ENCODE data around the gene CARMIL1.

CARMIL1 gene

DNA sequence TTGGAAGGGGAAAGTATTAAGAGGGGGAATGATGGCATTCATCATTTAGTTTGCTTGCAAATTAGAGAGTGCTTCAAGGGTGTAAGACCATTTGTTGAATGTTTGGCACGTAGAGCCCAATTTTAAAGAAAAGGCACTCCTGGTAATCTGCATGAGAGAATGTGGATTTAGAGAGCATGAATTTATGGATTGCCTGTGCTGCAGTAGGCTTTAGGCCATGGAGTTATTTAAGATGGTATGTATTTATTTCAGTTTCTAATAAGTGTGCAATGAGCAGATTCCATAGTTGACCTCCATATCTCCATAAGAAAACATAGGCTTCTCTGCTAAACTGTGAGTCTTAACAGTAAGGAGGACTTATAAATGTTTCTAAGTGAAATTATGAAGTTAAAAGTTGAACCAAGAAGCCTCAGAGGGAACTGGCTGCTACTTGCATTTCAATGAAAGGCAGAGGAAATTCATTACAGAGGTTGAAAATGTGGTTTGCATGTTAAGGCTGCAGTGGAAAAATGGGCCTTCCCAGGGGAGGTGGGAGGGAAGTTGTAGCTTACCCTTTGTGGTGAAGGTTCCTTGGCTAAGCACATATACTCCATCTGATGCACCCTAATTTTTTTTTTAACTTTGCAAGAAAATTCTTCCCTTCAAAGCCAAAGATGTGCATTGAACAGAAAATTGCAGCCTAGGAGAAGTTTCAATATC is 134.2 kb downstream of the CARMIL1 start:
- Histone ChIP-seq H3K36me3 (replicated peaks) (no peaks in the 10 kb centered on the region), H3K9me3 (no peaks in the 10 kb centered on the region), H3K4me3 (no peak overlapping the region), H3K4me1 (peaks cover 58% of the 10 kb centered on the region), H3K27me3 (ENCODE audit: low read depth) (no peaks in the 10 kb centered on the region)
- DNase-seq (ENCODE audit: low spot score in 2 of 2), result peak; percentile 58 to 64
- in situ Hi-C loops (cut with MboI; ENCODE audit: low sequenced_read_pairs), result no loop called here

DNA sequence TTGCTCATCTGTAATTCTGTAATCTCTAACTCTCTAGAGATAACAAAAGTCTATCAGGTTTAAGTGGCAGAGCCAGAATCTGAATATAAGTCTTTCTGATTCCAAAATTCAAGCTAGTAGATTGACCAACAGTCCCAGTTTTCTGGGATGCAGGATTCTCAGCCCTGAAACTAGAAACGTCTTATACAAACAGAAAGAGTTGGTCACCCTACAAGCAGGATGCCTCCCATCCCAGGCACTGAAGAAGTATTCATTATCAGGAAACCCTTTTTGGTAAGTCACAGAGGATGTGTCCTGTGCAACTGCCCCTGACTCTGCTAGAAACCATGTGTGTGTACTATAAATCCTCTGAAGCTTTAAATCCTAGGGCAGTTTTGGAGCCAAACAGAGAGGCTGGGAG is 135.0 kb downstream of the CARMIL1 start:
- in situ Hi-C loops (cut with MboI; ENCODE audit: low sequenced_read_pairs), result no loop called here
- H3K4me1 ChIP-seq, result peaks cover 62% of the 10 kb centered on the region
- DNase-seq (ENCODE audit: low spot score in 2 of 2), result no peak

DNA sequence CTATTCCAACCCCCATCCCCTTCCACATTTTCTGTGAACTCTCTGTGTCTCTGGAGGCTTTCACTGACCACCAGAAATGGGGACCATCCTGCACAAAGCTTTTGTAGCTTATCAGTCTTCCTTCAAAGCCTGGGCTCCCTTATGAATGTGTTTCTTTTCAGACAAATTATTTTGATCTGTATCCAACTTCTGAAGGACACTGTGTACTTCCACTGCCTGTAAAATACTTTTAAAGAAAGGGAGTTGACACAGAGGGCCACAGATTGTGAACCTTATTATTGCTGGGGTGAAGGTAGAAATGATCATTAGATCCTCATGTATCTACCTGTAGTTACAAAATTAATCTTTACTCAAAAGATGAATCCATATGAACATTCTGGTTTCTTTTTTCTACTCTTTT is 135.6 kb downstream of the CARMIL1 start:
- Histone ChIP-seq H3K27me3 (ENCODE audit: low read depth) (no peaks in the 10 kb centered on the region), H3K4me1 (peaks cover 62% of the 10 kb centered on the region), H3K9me3 (no peaks in the 10 kb centered on the region), H3K4me3 (no peak overlapping the region), H3K36me3 (replicated peaks) (no peaks in the 10 kb centered on the region)
- DNase-seq (ENCODE audit: low spot score in 2 of 2), result no peak
- in situ Hi-C loops (cut with MboI; ENCODE audit: low sequenced_read_pairs), result no loop called here

More for the DNA sequence above, 135.0 kb downstream of the CARMIL1 start:
- H3K4me3 ChIP-seq, result no peak overlapping the region
- no peaks in the 10 kb centered on the region for H3K9me3 ChIP-seq
- no peaks in the 10 kb centered on the region for H3K27me3 ChIP-seq (ENCODE audit: low read depth)
- H3K36me3 ChIP-seq (replicated peaks), result no peaks in the 10 kb centered on the region

DNA sequence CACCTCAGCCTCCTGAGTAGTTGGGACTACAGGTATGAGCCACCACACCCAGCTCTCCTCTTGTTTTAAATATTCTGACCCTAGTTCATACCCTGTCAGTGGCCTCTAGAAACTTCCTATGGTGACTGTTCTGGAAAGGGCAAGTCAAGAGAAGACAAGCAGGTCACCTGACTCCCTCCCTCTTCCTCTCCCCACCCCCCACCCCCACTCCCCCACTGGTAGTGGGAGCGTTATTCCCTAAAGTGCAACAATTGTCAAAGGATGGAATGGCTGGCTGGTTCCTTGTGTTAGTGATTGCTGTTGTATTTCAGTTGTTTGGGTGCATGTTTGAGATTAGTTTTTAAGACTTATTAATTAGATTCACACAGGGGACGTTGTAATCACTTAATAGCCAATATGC is 136.1 kb downstream of the CARMIL1 start:
- peaks cover 62% of the 10 kb centered on the region for H3K4me1 ChIP-seq
- in situ Hi-C loops (cut with MboI; ENCODE audit: low sequenced_read_pairs), result no loop called here
- no peak overlapping the region for H3K4me3 ChIP-seq
- no peaks in the 10 kb centered on the region for H3K36me3 ChIP-seq (replicated peaks)
- no peaks in the 10 kb centered on the region for H3K27me3 ChIP-seq (ENCODE audit: low read depth)
- DNase-seq (ENCODE audit: low spot score in 2 of 2), result peak; percentile 12 to 53
- H3K9me3 ChIP-seq, result no peaks in the 10 kb centered on the region

DNA sequence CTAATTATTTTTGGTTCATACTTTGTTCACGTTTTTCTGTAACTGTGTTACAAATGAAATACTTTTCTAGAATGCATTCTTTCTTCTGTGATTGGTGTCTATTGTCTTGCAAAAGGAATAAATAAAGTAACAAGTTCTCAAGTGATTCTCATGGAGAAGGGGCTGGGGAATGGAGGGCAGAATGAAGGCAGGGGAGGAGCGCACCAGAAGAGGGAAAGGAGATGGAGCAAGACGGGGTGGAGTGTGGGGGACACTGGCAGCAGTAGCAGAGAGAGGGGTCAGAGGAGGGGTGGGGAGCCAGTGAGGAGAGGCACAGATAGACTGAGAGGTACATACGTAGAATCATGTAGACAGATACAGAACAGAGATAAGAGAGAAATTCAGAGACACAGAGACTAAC is 136.5 kb downstream of the CARMIL1 start:
- Histone ChIP-seq H3K9me3 (no peaks in the 10 kb centered on the region), H3K36me3 (replicated peaks) (no peaks in the 10 kb centered on the region), H3K27me3 (ENCODE audit: low read depth) (no peaks in the 10 kb centered on the region), H3K4me1 (peaks cover 62% of the 10 kb centered on the region), H3K4me3 (no peak overlapping the region)
- peak; percentile 32 to 40 for DNase-seq (ENCODE audit: low spot score in 2 of 2)
- in situ Hi-C loops (cut with MboI; ENCODE audit: low sequenced_read_pairs), result no loop called here

DNA sequence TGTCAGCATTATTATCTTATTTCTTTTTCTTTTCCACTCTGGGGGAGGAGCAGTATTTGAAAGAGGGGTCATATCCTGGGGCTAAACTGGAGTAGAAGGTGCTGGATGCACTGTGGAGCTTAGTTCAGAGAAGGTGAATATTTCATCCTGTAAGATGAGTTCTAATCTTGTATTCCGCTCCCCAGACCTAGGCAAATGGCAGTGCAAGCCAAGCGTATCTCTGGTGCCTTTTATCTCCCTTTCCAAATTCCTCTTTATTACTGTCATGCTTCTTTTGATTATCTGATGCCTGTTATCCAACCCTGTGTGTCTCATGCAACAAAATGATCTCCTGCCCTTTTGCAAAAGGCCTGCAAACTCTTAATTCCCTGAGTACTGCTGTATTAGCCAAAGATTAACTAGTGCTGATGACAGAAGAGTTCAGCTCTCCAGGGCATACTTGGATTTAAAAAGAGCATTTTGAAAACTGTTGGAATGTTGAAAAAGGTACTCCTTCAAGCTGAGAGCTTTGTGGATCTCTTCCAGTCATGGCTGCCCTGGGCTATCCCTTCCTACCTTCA is 138.0 kb downstream of the CARMIL1 start:
- no peaks in the 10 kb centered on the region for H3K36me3 ChIP-seq (replicated peaks)
- no peaks in the 10 kb centered on the region for H3K27me3 ChIP-seq (ENCODE audit: low read depth)
- H3K9me3 ChIP-seq, result no peaks in the 10 kb centered on the region
- in situ Hi-C loops (cut with MboI; ENCODE audit: low sequenced_read_pairs), result no loop called here
- H3K4me3 ChIP-seq, result no peak overlapping the region
- peak in 1 of 2 experiments; percentile 13 for DNase-seq (ENCODE audit: low spot score in 2 of 2)
- peaks cover 62% of the 10 kb centered on the region for H3K4me1 ChIP-seq

DNA sequence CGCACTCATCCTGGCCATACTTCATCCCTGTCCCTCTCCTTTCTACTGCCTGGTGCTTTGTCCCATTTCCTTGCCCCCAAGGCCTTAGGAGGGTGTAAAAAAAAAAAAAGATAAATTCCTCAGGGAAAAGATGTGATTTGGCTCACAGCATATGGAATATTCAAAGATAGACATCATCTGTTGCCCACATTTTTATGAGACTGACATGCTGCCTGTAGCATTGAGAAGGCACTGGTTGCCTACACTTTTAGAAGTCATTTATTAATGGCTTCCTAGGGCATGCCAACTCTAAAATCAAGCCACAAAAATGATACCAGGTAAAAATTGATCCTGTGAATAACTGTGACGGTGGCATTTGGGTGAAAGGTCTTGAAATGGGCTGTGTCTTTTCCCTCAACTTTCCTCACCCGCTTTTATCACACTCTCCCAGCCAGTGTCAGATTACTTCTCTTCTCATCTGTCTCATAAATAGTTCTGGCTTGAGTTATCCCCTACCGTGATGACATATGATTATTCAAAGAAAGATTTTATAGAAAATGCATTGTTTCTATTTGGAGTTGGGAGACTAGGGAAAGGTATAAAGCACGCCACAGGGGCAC is 139.4 kb downstream of the CARMIL1 start:
- H3K36me3 ChIP-seq (replicated peaks), result no peaks in the 10 kb centered on the region
- no peak for DNase-seq (ENCODE audit: low spot score in 2 of 2)
- in situ Hi-C loops (cut with MboI; ENCODE audit: low sequenced_read_pairs), result no loop called here
- H3K4me1 ChIP-seq, result peaks cover 51% of the 10 kb centered on the region
- H3K27me3 ChIP-seq (ENCODE audit: low read depth), result no peaks in the 10 kb centered on the region
- H3K9me3 ChIP-seq, result no peaks in the 10 kb centered on the region
- no peak overlapping the region for H3K4me3 ChIP-seq

DNA sequence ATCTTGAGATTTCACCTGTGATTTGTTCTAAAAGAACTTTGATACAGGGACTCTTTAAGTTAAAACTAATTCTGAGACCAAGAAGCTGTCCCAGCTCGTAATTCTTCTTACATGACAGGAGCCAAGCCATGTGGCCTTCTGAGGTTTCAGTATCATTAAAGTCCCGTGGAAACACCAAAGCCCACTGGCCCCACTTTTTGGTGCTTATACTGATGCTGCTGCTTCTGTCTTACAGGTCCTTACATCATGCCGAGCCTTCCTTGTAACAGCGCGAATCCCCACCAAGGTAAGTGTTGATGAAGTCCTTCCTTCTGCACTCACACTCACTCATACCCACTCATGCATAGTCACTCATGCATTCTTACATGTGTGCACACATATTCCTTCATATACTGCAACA is 140.7 kb downstream of the CARMIL1 start:
- no peaks in the 10 kb centered on the region for H3K9me3 ChIP-seq
- DNase-seq (ENCODE audit: low spot score in 2 of 2), result no peak
- in situ Hi-C loops (cut with MboI; ENCODE audit: low sequenced_read_pairs), result no loop called here
- no peak overlapping the region for H3K4me3 ChIP-seq
- H3K27me3 ChIP-seq (ENCODE audit: low read depth), result no peaks in the 10 kb centered on the region
- H3K36me3 ChIP-seq (replicated peaks), result no peaks in the 10 kb centered on the region
- H3K4me1 ChIP-seq, result peaks cover 38% of the 10 kb centered on the region

DNA sequence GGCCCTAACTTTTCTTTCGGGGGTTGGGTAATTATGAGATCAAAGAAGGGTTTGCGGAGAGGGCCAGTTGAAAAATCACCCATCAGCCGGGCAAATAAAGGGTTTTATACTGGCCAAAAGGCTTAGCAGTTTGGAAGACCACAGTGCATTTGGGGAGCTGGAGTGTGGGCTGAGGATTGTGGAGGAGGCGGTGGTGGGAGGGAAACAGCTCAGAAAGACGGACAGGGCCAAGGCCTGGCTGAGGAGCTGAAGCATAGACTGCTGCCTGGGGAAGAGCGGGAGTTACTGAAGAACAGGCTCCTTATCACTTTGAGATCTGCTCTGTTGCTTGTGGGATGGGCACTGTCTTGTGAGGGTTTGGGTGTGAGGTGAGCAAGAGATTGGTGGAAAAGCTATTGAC is 144.2 kb downstream of the CARMIL1 start:
- in situ Hi-C loops (cut with MboI; ENCODE audit: low sequenced_read_pairs), result no loop called here
- Histone ChIP-seq H3K4me1 (peaks cover 5% of the 10 kb centered on the region; the same call in 1 of the 2 replicates), H3K36me3 (replicated peaks) (no peaks in the 10 kb centered on the region), H3K27me3 (ENCODE audit: low read depth) (no peaks in the 10 kb centered on the region), H3K4me3 (no peak overlapping the region), H3K9me3 (no peaks in the 10 kb centered on the region)
- no peak for DNase-seq (ENCODE audit: low spot score in 2 of 2)

DNA sequence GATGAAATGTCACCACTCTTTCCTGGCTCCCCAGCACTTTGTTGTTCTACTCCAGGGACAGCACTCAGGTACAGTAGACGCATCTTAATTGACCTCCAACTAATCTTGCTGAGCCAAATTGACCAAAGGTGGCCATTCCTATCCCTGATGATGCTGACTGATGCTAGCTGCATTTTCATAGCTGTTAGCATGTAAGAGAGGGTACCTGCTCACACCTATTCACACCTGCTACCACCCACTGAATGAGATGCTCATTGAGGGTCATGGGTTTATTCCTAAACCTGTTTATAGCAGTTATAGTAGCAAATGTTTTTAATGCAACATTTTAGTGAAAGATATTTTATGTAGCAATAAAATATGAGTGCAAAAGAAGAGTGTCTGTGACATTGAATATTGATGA is 145.1 kb downstream of the CARMIL1 start:
- no peak for DNase-seq (ENCODE audit: low spot score in 2 of 2)
- H3K4me1 ChIP-seq, result no peaks in the 10 kb centered on the region

DNA sequence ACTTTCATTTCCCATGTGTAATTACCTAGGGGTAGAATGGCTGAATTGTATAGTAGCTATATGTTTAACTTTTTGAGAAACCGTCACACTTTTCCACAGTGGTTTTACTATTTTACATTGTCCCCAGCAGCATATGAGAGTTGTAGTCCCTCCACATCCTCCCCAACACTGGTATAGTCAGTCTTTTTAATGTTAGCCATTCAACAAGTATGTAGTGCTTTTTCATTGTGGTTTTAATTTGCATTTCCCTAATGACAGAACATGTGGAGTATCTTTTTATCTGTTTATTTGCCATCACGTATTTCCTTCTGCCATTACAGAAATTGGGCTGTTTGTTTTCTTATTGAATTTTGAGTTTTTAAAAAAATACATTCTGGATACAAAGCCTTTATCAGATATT is 148.4 kb downstream of the CARMIL1 start:
- Histone ChIP-seq H3K4me3 (no peak overlapping the region), H3K9me3 (no peaks in the 10 kb centered on the region), H3K4me1 (no peaks in the 10 kb centered on the region), H3K36me3 (replicated peaks) (no peaks in the 10 kb centered on the region), H3K27me3 (ENCODE audit: low read depth) (no peaks in the 10 kb centered on the region)
- in situ Hi-C loops (cut with MboI; ENCODE audit: low sequenced_read_pairs), result no loop called here
- DNase-seq (ENCODE audit: low spot score in 2 of 2), result no peak

More for the DNA sequence above, 145.1 kb downstream of the CARMIL1 start:
- no peaks in the 10 kb centered on the region for H3K27me3 ChIP-seq (ENCODE audit: low read depth)
- H3K4me3 ChIP-seq, result no peak overlapping the region
- no peaks in the 10 kb centered on the region for H3K36me3 ChIP-seq (replicated peaks)
- in situ Hi-C loops (cut with MboI; ENCODE audit: low sequenced_read_pairs), result no loop called here
- H3K9me3 ChIP-seq, result no peaks in the 10 kb centered on the region

DNA sequence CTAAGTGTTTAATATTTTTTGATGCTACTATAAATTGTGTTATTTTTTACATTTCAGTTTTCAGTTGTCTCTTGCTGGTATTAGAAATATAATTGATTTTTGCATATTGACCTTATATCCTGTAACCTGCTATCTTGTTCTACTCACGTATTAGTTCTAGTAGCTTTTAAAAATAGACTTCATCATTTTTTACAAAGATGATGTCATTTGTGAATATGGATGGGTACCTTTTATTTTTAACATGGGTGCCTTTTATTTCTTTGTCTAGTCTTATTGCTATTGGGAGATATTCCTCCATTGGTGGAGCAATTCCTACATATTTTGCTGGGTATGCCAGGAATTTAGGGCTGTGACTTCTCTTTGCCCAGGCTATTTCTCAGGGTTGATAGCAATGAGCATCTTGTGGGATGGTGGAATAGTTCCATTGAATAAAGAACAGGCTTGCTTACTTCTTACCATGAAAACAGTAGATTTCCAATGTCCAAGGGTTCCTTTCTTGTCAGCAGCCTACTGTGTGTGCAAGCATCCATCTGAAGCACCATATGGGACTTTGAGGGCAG is 149.7 kb downstream of the CARMIL1 start:
- Histone ChIP-seq H3K27me3 (ENCODE audit: low read depth) (no peaks in the 10 kb centered on the region), H3K4me3 (no peak overlapping the region), H3K4me1 (peaks cover 2% of the 10 kb centered on the region; the same call in 1 of the 2 replicates), H3K9me3 (no peaks in the 10 kb centered on the region), H3K36me3 (replicated peaks) (no peaks in the 10 kb centered on the region)
- in situ Hi-C loops (cut with MboI; ENCODE audit: low sequenced_read_pairs), result no loop called here
- no peak for DNase-seq (ENCODE audit: low spot score in 2 of 2)

DNA sequence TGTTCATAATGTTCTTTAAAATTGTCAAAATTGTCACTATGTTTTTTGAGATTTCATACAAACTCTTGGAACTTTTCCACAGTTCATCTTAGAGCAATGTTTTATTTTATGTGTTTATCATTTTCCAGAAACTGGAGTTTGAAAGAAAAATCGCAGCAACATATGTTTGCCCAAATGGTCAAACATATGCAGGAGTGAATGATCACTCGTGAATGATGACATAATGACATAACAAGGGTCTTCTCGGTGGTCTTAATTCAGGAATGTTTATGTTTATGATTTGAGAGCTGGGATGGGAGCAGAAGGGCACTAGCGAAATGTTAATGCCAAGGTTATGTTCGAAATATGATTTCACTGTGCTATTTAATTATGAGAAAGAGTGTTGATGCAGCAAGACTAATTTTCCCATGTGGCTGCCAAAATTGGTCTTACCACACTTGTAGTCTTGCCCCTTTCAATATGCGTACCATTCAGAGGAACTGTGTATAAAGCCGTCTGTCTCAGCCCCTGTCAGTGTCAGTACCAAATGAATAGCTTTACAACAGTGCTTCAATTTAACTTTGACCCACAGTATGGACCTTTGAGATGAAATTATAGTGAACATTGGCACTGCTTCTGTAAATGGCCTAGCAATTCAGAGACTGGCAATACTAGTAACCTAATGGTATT is 152.3 kb downstream of the CARMIL1 start:
- Histone ChIP-seq H3K27me3 (ENCODE audit: low read depth) (no peaks in the 10 kb centered on the region), H3K36me3 (replicated peaks) (no peaks in the 10 kb centered on the region), H3K4me3 (no peak overlapping the region), H3K9me3 (no peaks in the 10 kb centered on the region), H3K4me1 (peaks cover 2% of the 10 kb centered on the region; the same call in 1 of the 2 replicates)
- DNase-seq (ENCODE audit: low spot score in 2 of 2), result no peak
- in situ Hi-C loops (cut with MboI; ENCODE audit: low sequenced_read_pairs), result no loop called here

DNA sequence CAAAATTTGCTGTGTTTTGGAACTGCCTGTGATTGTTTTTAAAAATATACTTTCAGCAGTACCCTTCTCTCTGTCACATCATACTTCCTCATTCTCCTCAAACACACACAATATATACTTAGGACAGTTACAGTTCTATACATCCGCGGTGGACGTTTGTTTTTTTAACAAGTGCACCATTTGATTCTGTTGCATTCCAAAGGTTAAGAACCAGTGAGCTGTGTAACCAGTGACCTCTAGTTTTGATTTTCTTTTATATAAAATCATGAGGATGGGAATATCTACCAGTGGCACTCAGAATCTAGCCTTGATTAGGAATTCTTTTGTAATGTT is 152.8 kb downstream of the CARMIL1 start:
- no peak overlapping the region for H3K4me3 ChIP-seq
- H3K36me3 ChIP-seq (replicated peaks), result no peaks in the 10 kb centered on the region
- H3K9me3 ChIP-seq, result no peaks in the 10 kb centered on the region
- DNase-seq (ENCODE audit: low spot score in 2 of 2), result no peak
- no peaks in the 10 kb centered on the region for H3K27me3 ChIP-seq (ENCODE audit: low read depth)
- H3K4me1 ChIP-seq, result peaks cover 2% of the 10 kb centered on the region; the same call in 1 of the 2 replicates
- in situ Hi-C loops (cut with MboI; ENCODE audit: low sequenced_read_pairs), result no loop called here

Data from HAP-1 (cell line).